ENCODE measurements around the gene POU3F1.

- TF ChIP-seq CTCF (IDR thresholded peaks at IDR 0.05; ENCODE audit: low read length) (no peak), EZH2 (IDR thresholded peaks at IDR 0.05; ENCODE audit: borderline replicate concordance, low read length) (no peak)
Measured at GRCh38 chr1:38034871-38035270, 11.7 kb downstream of the POU3F1 start.
